ENCODE data around the gene PRELP.

- no peak for TF ChIP-seq CTCF (IDR thresholded peaks at IDR 0.05; ENCODE audit: low read depth, low read length)
- TF ChIP-seq EZH2phosphoT487 (IDR thresholded peaks at IDR 0.05; ENCODE audit: low read depth) = no peak
Measured at GRCh38 chr1:203503836-203504235, 28.2 kb downstream of the PRELP start.

Measured in OCI-LY3 (cell line).